ENCODE measurements around the gene DLG4.

The DLG4 gene

GRCh38 chr17:7144213-7144612 lies 75.4 kb downstream of the DLG4 start:
- Histone ChIP-seq H3K4me1 (ENCODE audit: insufficient read depth, low read length) (no peaks in the 10 kb centered on the region), H3K27ac (ENCODE audit: low read length) (no peak overlapping the region), H3K4me2 (ENCODE audit: insufficient read depth, low read length) (no peak overlapping the region)

GRCh38 chr17:7141824-7142223 lies 77.8 kb downstream of the DLG4 start:
- no peak for TF ChIP-seq EZH2 (IDR thresholded peaks at IDR 0.05; ENCODE audit: borderline replicate concordance, low read depth, low read length, severe bottlenecking)
- no peak for TF ChIP-seq CTCF (IDR thresholded peaks at IDR 0.05; ENCODE audit: borderline replicate concordance, extremely low read depth, low read length, poor library complexity, severe bottlenecking)
- no peak for ATAC-seq (ENCODE audit: insufficient read depth, low read depth)

More at GRCh38 chr17:7144213-7144612, 75.4 kb downstream of the DLG4 start:
- Histone ChIP-seq H3K79me2 (ENCODE audit: insufficient read depth, low read length) (no peaks in the 10 kb centered on the region), H4K20me1 (ENCODE audit: insufficient read depth, low read length) (no peaks in the 10 kb centered on the region), H3K4me3 (ENCODE audit: low read depth in 1 of 2, low read length in 2 of 2) (no peak overlapping the region), H3K9ac (ENCODE audit: low read depth, low read length) (no peak overlapping the region), H3K36me3 (ENCODE audit: insufficient read depth, low read length) (no peaks in the 10 kb centered on the region), H2AFZ (ENCODE audit: low read depth, low read length) (no peak overlapping the region), H3K27me3 (ENCODE audit: insufficient read depth, low read length, poor library complexity) (no peaks in the 10 kb centered on the region), H3K9me3 (ENCODE audit: insufficient read depth, low read length, severe bottlenecking) (no peaks in the 10 kb centered on the region)
- no peak for ATAC-seq (ENCODE audit: insufficient read depth, low read depth)
- DNase-seq: no peak
- TF ChIP-seq EZH2 (IDR thresholded peaks at IDR 0.05; ENCODE audit: borderline replicate concordance, low read depth, low read length, severe bottlenecking) (no peak), CTCF (IDR thresholded peaks at IDR 0.05; ENCODE audit: borderline replicate concordance, extremely low read depth, low read length, poor library complexity, severe bottlenecking) (no peak)

GRCh38 chr17:7139400-7139799 lies 80.2 kb downstream of the DLG4 start:
- H3K27me3 ChIP-seq (ENCODE audit: insufficient read depth, low read length, poor library complexity): peaks cover 10% of the 10 kb centered on the region
- TF ChIP-seq CTCF (IDR thresholded peaks at IDR 0.05; ENCODE audit: borderline replicate concordance, extremely low read depth, low read length, poor library complexity, severe bottlenecking) (no peak), EZH2 (IDR thresholded peaks at IDR 0.05; ENCODE audit: borderline replicate concordance, low read depth, low read length, severe bottlenecking) (no peak)
- H3K27ac ChIP-seq (ENCODE audit: low read length): no peak overlapping the region
- H3K9me3 ChIP-seq (ENCODE audit: insufficient read depth, low read length, severe bottlenecking): no peaks in the 10 kb centered on the region
- no peaks in the 10 kb centered on the region for H3K36me3 ChIP-seq (ENCODE audit: insufficient read depth, low read length)
- H4K20me1 ChIP-seq (ENCODE audit: insufficient read depth, low read length): no peaks in the 10 kb centered on the region
- H3K4me1 ChIP-seq (ENCODE audit: insufficient read depth, low read length): no peaks in the 10 kb centered on the region
- no peak overlapping the region for H2AFZ ChIP-seq (ENCODE audit: low read depth, low read length)
- H3K4me2 ChIP-seq (ENCODE audit: insufficient read depth, low read length): no peak overlapping the region
- H3K4me3 ChIP-seq (ENCODE audit: low read depth in 1 of 2, low read length in 2 of 2): no peak overlapping the region
- ATAC-seq (ENCODE audit: insufficient read depth, low read depth): no peak
- DNase-seq: no peak
- H3K9ac ChIP-seq (ENCODE audit: low read depth, low read length): no peak overlapping the region
- no peaks in the 10 kb centered on the region for H3K79me2 ChIP-seq (ENCODE audit: insufficient read depth, low read length)

More at GRCh38 chr17:7141824-7142223, 77.8 kb downstream of the DLG4 start:
- H2AFZ ChIP-seq (ENCODE audit: low read depth, low read length): no peak overlapping the region
- no peaks in the 10 kb centered on the region for H3K4me1 ChIP-seq (ENCODE audit: insufficient read depth, low read length)
- H3K9me3 ChIP-seq (ENCODE audit: insufficient read depth, low read length, severe bottlenecking): no peaks in the 10 kb centered on the region
- H3K36me3 ChIP-seq (ENCODE audit: insufficient read depth, low read length): no peaks in the 10 kb centered on the region
- H4K20me1 ChIP-seq (ENCODE audit: insufficient read depth, low read length): no peaks in the 10 kb centered on the region
- no peak for DNase-seq
- no peaks in the 10 kb centered on the region for H3K79me2 ChIP-seq (ENCODE audit: insufficient read depth, low read length)
- H3K27ac ChIP-seq (ENCODE audit: low read length): no peak overlapping the region
- H3K27me3 ChIP-seq (ENCODE audit: insufficient read depth, low read length, poor library complexity): peaks cover 8% of the 10 kb centered on the region
- no peak overlapping the region for H3K9ac ChIP-seq (ENCODE audit: low read depth, low read length)
- no peak overlapping the region for H3K4me3 ChIP-seq (ENCODE audit: low read depth in 1 of 2, low read length in 2 of 2)
- no peak overlapping the region for H3K4me2 ChIP-seq (ENCODE audit: insufficient read depth, low read length)
